ENCODE results near the gene SARDH.

DNA sequence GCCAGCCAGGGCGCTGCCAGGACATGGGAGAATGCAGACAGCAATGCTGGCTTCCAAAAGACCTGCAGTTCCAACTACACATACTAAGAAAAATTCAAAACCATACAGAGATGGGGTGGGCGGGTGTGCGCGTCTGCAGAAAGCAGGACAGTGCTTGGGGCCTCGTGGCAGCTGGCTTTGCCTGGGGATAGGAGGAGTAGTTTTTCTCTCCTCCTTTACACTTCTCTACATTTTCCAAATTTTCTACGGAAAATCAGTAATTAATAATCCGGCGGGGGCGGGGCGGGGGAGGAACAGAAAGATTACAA is 43.6 kb upstream of the SARDH start:
- TF ChIP-seq, protein P1, sequence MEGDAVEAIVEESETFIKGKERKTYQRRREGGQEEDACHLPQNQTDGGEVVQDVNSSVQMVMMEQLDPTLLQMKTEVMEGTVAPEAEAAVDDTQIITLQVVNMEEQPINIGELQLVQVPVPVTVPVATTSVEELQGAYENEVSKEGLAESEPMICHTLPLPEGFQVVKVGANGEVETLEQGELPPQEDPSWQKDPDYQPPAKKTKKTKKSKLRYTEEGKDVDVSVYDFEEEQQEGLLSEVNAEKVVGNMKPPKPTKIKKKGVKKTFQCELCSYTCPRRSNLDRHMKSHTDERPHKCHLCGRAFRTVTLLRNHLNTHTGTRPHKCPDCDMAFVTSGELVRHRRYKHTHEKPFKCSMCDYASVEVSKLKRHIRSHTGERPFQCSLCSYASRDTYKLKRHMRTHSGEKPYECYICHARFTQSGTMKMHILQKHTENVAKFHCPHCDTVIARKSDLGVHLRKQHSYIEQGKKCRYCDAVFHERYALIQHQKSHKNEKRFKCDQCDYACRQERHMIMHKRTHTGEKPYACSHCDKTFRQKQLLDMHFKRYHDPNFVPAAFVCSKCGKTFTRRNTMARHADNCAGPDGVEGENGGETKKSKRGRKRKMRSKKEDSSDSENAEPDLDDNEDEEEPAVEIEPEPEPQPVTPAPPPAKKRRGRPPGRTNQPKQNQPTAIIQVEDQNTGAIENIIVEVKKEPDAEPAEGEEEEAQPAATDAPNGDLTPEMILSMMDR (IDR thresholded peaks at IDR 0.05) = no peak
- no peak for TF ChIP-seq EP300 (IDR thresholded peaks at IDR 0.05)
- no peak for TF ChIP-seq POLR2AphosphoS5 (IDR thresholded peaks at IDR 0.05)
- no peak for TF ChIP-seq POLR2A (IDR thresholded peaks at IDR 0.05; ENCODE audit: low read depth)

Measured in esophagus muscularis mucosa (tissue), 4 donors.